Raji (cell line): ENCODE data around the gene UROC1.

Experiments used
- POLR2A ChIP-seq: IDR thresholded peaks from 2 replicates; pipeline ENCODE4 v1.6.1; 2011; ENCODE audit warnings: low read depth, low read length, control low read depth; ENCODE audit not compliant: insufficient read depth

Gene UROC1

DNA sequence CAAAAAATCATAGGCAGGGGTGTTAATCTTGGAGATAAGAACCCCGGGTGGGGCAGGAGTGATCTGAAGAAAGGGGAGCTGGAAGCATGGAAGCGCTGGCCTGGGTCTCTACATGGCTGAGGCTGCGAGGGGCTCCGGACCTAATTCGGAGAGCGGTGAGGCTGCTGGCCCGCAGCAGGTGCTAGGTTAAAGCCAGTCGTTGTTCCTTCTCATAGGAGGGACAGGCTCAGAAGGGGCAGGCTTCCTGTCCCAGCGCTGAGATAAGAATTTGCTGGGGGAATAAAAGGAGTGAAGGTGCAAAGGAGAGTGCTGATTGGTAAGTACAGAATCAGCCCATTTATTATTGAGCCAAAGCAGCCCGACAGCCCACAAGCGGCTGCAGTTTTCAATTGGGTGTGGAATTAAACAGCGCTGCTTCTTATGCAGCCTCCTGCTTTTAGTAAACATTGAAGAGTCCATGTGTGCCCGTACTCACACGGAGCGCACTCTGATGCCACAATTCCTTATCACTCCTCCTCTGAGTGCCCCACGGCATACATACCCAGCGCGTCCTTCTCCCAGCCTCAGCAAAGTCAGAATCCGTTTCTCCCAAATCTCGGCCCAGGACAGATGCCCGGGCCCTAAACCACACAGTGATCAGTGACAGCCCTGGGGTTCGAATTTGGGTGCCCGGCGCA, 23.5 kb upstream of the UROC1 start:
- TF ChIP-seq POLR2A: no peak

DNA sequence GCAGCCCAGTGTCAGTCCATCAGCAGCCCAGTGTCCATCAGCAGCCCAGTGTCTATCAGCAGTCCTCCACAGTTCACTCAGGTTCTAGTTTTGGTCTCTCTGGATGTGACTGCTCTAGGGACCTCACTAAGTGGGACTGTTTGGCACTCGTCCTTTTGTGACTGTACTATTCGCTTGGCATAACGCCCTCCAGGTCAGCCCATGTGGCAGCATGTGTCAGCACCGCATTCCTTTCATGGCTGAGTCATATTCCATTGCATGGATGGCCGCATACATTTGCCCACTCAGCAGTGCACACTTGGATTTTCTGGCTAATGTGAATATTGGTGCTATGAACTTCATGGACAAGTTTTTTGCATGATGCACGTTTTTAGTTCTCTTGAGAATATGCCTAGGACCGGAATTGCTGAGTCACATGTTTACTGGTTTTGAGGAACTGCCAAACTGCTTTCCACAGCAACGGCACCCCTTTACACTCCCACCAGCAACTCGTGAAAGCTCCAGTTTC, 22.8 kb upstream of the UROC1 start:
- TF ChIP-seq POLR2A: no peak

- TF ChIP-seq POLR2A: no peak
Observed at GRCh38 chr3:126539558-126540250, 22.1 kb upstream of the UROC1 start.

DNA sequence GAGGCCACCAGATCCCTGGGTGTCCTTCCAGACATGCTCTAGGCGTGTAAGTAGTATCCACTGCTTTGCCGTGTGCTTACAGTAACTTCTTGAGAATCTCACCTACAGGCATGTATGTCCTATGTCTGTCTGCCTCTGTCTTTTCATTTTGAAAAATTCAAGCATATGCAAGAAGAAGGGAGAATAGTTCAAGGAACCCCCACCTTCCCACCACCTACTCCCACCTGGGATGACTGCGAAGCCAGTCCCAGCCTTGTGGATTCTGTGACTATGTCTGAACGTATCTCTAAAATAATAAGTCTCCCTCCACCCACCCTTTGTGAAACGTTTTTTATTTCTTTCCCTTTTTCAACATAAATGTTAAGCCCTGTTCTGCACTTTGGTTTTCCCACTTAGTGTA, 21.4 kb upstream of the UROC1 start:
- TF ChIP-seq POLR2A: no peak

GRCh38 chr3:126538316-126538715, 20.7 kb upstream of the UROC1 start:
- TF ChIP-seq POLR2A: no peak

- TF ChIP-seq POLR2A: no peak
Observed at GRCh38 chr3:126537730-126538281, 20.2 kb upstream of the UROC1 start.

GRCh38 chr3:126537116-126537729, 19.6 kb upstream of the UROC1 start:
- TF ChIP-seq POLR2A: no peak

DNA sequence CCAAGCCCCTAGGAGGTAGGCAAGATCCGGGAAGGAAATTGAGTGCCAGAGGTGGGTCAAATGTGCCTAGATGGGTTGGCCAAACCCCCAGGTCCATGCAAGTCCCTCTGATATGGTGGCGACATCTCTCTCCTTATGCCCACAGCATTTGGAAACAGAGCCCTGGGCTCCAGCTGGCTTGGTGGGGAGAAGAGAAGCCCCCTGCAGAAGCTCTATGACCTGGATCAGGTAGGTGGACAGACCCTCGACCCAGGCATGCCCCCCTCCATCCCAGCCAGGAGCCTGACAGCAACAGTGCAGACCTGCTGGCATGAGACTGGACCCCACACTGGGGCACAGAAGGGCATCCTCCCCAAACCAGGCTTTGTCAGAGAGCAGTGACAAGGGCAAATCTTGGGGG, 18.6 kb upstream of the UROC1 start:
- no peak for TF ChIP-seq POLR2A

GRCh38 chr3:126535636-126536035, 18.1 kb upstream of the UROC1 start:
- no peak for TF ChIP-seq POLR2A

- TF ChIP-seq POLR2A: no peak
Observed at GRCh38 chr3:126533506-126533905, 15.9 kb upstream of the UROC1 start.

GRCh38 chr3:126531051-126531330, 13.4 kb upstream of the UROC1 start:
- no peak for TF ChIP-seq POLR2A

DNA sequence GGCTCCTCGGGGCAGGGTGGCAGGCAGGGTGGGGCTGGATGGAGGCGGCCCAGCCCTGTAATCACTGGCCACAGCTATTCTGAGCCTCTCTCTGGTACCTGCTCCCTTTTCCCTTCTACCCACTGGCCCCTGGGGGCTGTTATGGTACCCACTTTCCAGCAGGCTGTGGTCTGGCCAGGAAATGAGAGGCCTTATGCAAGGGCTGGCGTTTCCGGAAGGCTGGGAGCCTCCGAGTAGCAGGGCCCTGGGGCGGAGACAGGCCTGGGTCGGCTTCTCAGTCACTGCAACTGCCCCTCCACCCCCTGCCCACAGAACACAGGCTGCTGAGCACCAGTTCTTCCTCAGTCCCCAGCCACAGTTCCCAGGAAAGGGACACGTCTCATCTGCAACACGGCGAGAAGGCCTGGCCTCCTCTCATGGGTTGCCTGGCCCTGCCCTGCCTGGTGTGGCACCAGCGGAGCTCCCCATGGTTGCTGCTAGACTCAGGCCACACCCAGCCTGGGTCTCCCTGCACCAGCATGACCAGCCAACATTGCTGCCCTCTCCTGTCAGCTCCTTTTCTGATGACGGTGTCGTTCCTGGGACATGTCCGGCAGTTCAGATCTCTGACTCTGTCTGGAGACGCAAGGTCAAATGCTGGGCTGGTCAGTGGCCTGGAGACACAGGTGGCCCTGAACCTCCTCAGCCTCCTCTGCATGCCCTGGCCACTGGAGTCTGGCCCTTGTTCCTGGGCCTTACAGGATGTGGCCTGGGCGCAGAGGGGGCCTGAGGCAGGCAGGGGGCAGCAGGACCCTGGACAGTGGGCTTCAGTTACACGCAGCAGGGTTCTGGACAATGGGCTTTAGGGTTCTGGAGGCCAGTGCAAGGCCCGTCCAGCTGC, 12.8 kb upstream of the UROC1 start:
- TF ChIP-seq POLR2A: no peak

GRCh38 chr3:126529585-126530170, 12.1 kb upstream of the UROC1 start:
- TF ChIP-seq POLR2A: no peak

GRCh38 chr3:126528800-126529541, 11.4 kb upstream of the UROC1 start:
- TF ChIP-seq POLR2A: no peak
